Endothelial cell of umbilical vein (primary cell): ENCODE data around the gene IPO13. TPM values are rescaled to one million over a fixed set of nuclear protein-coding genes. Genes with fewer than 3 reads are reported as not detected.

Experiments
- BruUV-seq: library from RNA; stranded (reverse); fragments of 400-500 nt; replicated peaks from 2 replicates; lab custom pipeline; 2021; lab: Mats Ljungman, UMichigan
- CTCF ChIA-PET: fragments of 300-600, 350-600 bp; sonication (Branson Sonifier 250); formaldehyde crosslinking; loops from one replicate; lab custom pipeline; 2021; ENCODE audit warnings: antibody characterized with exemption, inconsistent platforms; lab: Charles Lee
- POLR2A ChIA-PET: fragments of 300-600, 350-600 bp; sonication (Branson Sonifier 250); formaldehyde crosslinking; loops from one replicate; lab custom pipeline; 2021; ENCODE audit warnings: antibody characterized with exemption, inconsistent platforms; lab: Charles Lee
- DNase-seq: peaks from one replicate; pipeline ENCODE4 v3.0.0-alpha.2; 2011; ENCODE audit warnings: low read depth, low spot score
- FAIRE-seq: peaks from 2 replicates; lab custom pipeline; 2011; peaks lifted over from hg19 to GRCh38; lab: Jason Lieb, UNC
- H2AFZ ChIP-seq: 2 replicates; pipeline ENCODE4 v1.6.0; 2012; ENCODE audit warnings: low read depth, low read length, control low read depth, inconsistent platforms
- H3K27ac ChIP-seq: 2 replicates; pipeline ENCODE4 v1.5.1; 2011; ENCODE audit warnings: low read depth, mild to moderate bottlenecking, control low read depth, low read length, moderate library complexity; ENCODE audit not compliant: insufficient read depth
- H3K27me3 ChIP-seq, 2 experiments: 2 replicates each; pipeline versions ENCODE4 v1.6.0 to v1.6.1; 2011; ENCODE audit warnings: low read length in 2 of 2, mixed read lengths in 1 of 2; ENCODE audit not compliant: control insufficient read depth in 2 of 2, insufficient read depth in 2 of 2
- H3K36me3 ChIP-seq, 2 experiments: 2 replicates in 1 of 2; 3 replicates in 1 of 2; pipeline ENCODE4 v1.5.1; 2011; ENCODE audit warnings: low read length in 2 of 2, mild to moderate bottlenecking in 1 of 2, moderate library complexity in 1 of 2; ENCODE audit not compliant: control insufficient read depth in 2 of 2, insufficient read depth in 2 of 2; ENCODE audit errors: extremely low read depth in 1 of 2
- H3K4me1 ChIP-seq: 3 replicates; pipeline ENCODE4 v1.5.1; 2011; ENCODE audit warnings: mild to moderate bottlenecking, low read length; ENCODE audit not compliant: control insufficient read depth, insufficient read depth; ENCODE audit errors: extremely low read depth
- H3K4me2 ChIP-seq: 2 replicates; pipeline ENCODE4 v1.6.1; 2011; ENCODE audit warnings: low read length, control low read depth, mixed read lengths; ENCODE audit not compliant: insufficient read depth
- H3K4me3 ChIP-seq, 3 experiments: fragments of 200-600 bp in 1 of 3; sonication (generic), shearing (Covaris generic) in 1 of 3; replicated peaks in 1 of 3; 2 replicates each; pipeline ENCODE4 v1.5.1; 2011 to 2016; ENCODE audit warnings: control low read depth in 3 of 3, low read length in 3 of 3, mild to moderate bottlenecking in 2 of 3, inconsistent platforms in 1 of 3, low read depth in 1 of 3, moderate library complexity in 1 of 3; ENCODE audit not compliant: insufficient read depth in 1 of 3
- H3K79me2 ChIP-seq: 2 replicates; pipeline ENCODE4 v1.6.0; 2012; ENCODE audit warnings: low read length, inconsistent platforms; ENCODE audit not compliant: control insufficient read depth, insufficient read depth
- H3K9ac ChIP-seq: replicated peaks from 2 replicates; pipeline ENCODE3; 2011; ENCODE audit warnings: low read length, control low read depth; ENCODE audit not compliant: insufficient read depth; ENCODE audit errors: extremely low read depth
- H3K9me1 ChIP-seq: replicated peaks from 3 replicates; pipeline ENCODE4 v1.6.0; 2011; ENCODE audit warnings: mild to moderate bottlenecking, low read length; ENCODE audit not compliant: control insufficient read depth, insufficient read depth; ENCODE audit errors: extremely low read depth
- H3K9me3 ChIP-seq: replicated peaks from 2 replicates; pipeline ENCODE4 v1.5.1; 2012; ENCODE audit warnings: low read length, inconsistent platforms; ENCODE audit not compliant: control insufficient read depth, insufficient read depth
- H4K20me1 ChIP-seq: replicated peaks from 2 replicates; pipeline ENCODE3; 2011; ENCODE audit warnings: mild to moderate bottlenecking, low read length; ENCODE audit not compliant: control insufficient read depth, insufficient read depth; ENCODE audit errors: extremely low read depth
- EZH2 ChIP-seq: IDR thresholded peaks from 2 replicates; pipeline ENCODE4 v1.6.1; 2012; ENCODE audit warnings: borderline replicate concordance, low read depth, mild to moderate bottlenecking, moderate library complexity, low read length, inconsistent platforms; ENCODE audit not compliant: severe bottlenecking
- JUN ChIP-seq: IDR thresholded peaks from 2 replicates; pipeline ENCODE4 v1.6.1; 2011; ENCODE audit warnings: borderline replicate concordance, low read depth; ENCODE audit not compliant: insufficient read length, insufficient read depth
- POLR2A ChIP-seq: IDR thresholded peaks from 2 replicates; pipeline ENCODE4 v1.6.1; 2012; ENCODE audit warnings: low read depth, mild to moderate bottlenecking, control low read depth, low read length
- POLR2AphosphoS5 ChIP-seq: IDR thresholded peaks from 2 replicates; pipeline ENCODE4 v1.6.1; 2012; ENCODE audit warnings: low read depth, mild to moderate bottlenecking, control low read depth, low read length, moderate library complexity; ENCODE audit not compliant: insufficient read depth
- dilution Hi-C: fragments of 300-500 bp; cut with MboI; formaldehyde crosslinking; loops from one replicate; pipeline ENCODE4 v1.15.0; 2019; ENCODE audit warnings: low sequenced_read_pairs; ENCODE audit not compliant: extremely low pct_ligation_motif_present
- intact Hi-C: fragments of 100-400 bp; cut with micrococcal nuclease; formaldehyde crosslinking; loops from one replicate; pipeline ENCODE4 v1.10.0; 2022
- polyA plus RNA-seq, 4 experiments: library from polyadenylated mRNA; depleted of rRNA in 3 of 4; stranded (reverse) in 3 of 4; unstranded in 1 of 4; fragments of >200 nt; gene quantifications; 2 replicates each; pipeline versions ENCODE4 v1.2.1 to v1.2.3, GENCODE V29; 2011 to 2012; ENCODE audit warnings: missing spikeins in 1 of 4
- total RNA-seq: library from RNA; stranded (reverse); gene quantifications from 2 replicates; pipeline ENCODE4 v1.2.3, GENCODE V29; 2021
- TF ChIP-seq, protein P1 (sequence below), 2 donors: IDR thresholded peaks; 1 replicate in 1 of 2; 2 replicates in 1 of 2; pipeline ENCODE4 v1.5.1; 2011; ENCODE audit warnings: low read length in 2 of 2, mild to moderate bottlenecking in 2 of 2, moderate library complexity in 2 of 2, control low read depth in 1 of 2, inconsistent platforms in 1 of 2, low read depth in 1 of 2; ENCODE audit not compliant: insufficient read depth in 1 of 2; ENCODE audit errors: extremely low read depth in 1 of 2
- TF ChIP-seq, protein P2 (sequence below): IDR thresholded peaks from 2 replicates; pipeline ENCODE4 v1.6.1; 2011; ENCODE audit not compliant: insufficient read depth, insufficient read length

IPO13 gene
- total and polyA plus RNA-seq, 2 donors (not counting 3 experiments of a cell fraction or from before 2014, with no cell fraction given): 28.9 to 29.3 TPM

DNA sequence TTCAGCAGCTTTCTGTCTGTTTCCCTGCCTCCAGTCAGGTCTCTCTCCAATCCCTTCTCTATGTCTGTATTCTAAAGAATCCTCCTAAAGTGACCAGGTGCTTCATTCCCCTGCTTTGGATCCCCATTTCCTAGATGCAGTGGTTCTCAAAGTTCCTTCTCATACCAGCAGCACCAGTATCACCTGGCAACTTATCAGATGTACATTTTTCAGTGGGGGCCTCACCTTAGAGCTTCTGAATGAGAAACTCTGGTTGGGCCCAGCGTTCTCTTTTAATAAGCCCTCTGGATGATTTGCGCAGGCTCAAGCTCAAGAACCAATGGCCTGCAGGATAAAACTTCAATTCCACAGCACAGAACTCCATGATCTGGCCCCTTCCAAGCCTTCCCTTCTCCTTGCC is 38.5 kb upstream of the IPO13 start:
- no peak for FAIRE-seq
- no peaks in the 10 kb centered on the region for H3K9me3 ChIP-seq
- TF ChIP-seq POLR2AphosphoS5: no peak
- TF ChIP-seq, protein P1, sequence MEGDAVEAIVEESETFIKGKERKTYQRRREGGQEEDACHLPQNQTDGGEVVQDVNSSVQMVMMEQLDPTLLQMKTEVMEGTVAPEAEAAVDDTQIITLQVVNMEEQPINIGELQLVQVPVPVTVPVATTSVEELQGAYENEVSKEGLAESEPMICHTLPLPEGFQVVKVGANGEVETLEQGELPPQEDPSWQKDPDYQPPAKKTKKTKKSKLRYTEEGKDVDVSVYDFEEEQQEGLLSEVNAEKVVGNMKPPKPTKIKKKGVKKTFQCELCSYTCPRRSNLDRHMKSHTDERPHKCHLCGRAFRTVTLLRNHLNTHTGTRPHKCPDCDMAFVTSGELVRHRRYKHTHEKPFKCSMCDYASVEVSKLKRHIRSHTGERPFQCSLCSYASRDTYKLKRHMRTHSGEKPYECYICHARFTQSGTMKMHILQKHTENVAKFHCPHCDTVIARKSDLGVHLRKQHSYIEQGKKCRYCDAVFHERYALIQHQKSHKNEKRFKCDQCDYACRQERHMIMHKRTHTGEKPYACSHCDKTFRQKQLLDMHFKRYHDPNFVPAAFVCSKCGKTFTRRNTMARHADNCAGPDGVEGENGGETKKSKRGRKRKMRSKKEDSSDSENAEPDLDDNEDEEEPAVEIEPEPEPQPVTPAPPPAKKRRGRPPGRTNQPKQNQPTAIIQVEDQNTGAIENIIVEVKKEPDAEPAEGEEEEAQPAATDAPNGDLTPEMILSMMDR (IDR thresholded peaks at IDR 0.05; ENCODE audit: extremely low read depth in 1 of 2, insufficient read depth in 1 of 2, low read depth in 1 of 2, low read length in 2 of 2): no peak
- TF ChIP-seq POLR2A: no peak
- no peak for TF ChIP-seq EZH2
- TF ChIP-seq JUN: no peak
- TF ChIP-seq, protein P2, sequence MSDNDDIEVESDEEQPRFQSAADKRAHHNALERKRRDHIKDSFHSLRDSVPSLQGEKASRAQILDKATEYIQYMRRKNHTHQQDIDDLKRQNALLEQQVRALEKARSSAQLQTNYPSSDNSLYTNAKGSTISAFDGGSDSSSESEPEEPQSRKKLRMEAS: no peak
- H3K79me2 ChIP-seq: no peaks in the 10 kb centered on the region
- no peak overlapping the region for H3K4me3 ChIP-seq
- H4K20me1 ChIP-seq: no peaks in the 10 kb centered on the region
- H2AFZ ChIP-seq: no peak overlapping the region
- ChIA-PET POLR2A (no interaction called here), CTCF (interaction anchor here (0.6 to 3.0 kb wide), 3 partner anchors 18 to 796 kb away, joined by 3 to 14 read pairs (median 3); partner anchors contain the start of gene ARTN)
- H3K9me1 ChIP-seq: no peaks in the 10 kb centered on the region
- H3K9ac ChIP-seq: no peak overlapping the region
- no peak for DNase-seq
- BruUV-seq: no TSS peak
- intact Hi-C loops (no loop called here), dilution Hi-C loops (no loop called here)
- H3K4me2 ChIP-seq: no peak overlapping the region
- no peaks in the 10 kb centered on the region for H3K36me3 ChIP-seq
- H3K4me1 ChIP-seq: no peaks in the 10 kb centered on the region
- no peaks in the 10 kb centered on the region for H3K27me3 ChIP-seq
- H3K27ac ChIP-seq: no peak overlapping the region
